GM21360 (cell line): Measurements from ENCODE around the gene COPS4.
"Not testable (repeated sequence)": the region's sequence is repeated elsewhere in the genome, so short reads cannot be mapped to it uniquely, and the experiment has no call there.

Experiments
- ATAC-seq: cut with Tn5 transposase; IDR thresholded peaks from one replicate; pipeline ENCODE4 v1.9.1; 2021; ENCODE audit warnings: mild to moderate bottlenecking, moderate library complexity; ENCODE audit not compliant: unreplicated experiment

The COPS4 gene

DNA sequence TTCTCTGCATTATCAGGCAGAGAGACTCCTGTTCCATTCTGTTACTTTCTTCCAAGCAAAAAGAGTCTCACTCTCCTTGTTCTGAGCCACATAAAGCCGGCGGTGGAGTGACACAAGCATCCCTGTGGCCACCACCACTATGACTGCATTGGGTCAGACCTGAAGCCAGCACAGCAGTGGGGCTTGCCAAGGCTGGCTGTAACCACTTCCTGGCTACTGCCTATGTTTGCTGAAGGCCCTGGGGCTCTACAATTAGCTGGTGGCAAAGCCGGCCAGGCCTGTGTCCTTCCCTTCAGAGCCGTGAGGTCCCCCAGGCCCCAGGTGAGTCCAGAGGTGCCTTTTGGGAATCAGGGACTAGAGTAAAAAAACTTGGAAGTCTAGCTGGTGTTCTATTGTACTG, 47.8 kb downstream of the COPS4 start:
- no peak for ATAC-seq

DNA sequence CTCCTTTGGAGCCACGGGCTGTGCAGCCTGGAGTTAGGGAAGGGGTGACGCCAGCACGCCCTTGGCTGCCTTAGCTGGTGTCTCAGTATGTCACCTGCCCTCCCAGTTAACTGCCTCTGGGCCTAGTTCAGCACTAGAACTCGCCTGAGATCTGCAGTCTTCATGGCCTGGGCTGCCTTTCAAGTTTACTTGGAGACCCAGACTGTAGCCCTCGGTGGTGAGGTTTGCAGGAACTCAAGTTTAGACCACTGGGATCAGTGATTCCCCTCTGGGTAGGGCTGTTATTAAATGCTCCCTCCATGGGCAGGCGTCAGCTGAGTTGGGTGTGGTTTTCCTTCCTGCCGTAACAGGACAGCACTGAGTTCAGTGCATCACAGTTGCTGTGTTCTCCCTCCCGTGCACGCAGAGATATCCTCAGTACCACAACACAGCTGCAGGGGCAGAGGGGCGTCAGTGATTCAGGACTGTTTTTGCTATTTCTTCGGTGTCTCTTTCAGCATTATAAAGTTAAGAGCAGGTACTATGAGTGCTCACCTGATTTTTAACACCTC, 49.0 kb downstream of the COPS4 start:
- ATAC-seq: no peak

DNA sequence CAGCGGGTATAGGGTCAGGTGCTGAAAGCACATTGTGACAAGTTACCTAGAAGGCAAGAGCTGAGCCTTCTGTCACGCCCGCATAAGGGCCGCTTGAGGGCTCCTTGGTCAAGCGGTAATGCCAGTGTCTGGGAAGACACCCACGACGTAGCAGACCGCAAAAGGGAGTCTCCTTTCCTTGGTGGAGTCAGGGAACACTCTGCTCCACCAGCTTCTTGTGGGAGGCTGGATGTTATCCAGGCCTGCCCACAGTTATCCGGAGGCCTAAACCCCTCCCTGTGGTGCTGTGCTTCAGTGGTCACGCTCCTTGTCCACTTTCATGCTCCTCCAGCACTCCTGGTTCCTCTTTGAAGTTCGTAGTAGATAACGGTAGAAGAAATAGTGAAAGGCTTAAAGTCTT, 50.0 kb downstream of the COPS4 start:
- ATAC-seq: not testable (repeated sequence)

DNA sequence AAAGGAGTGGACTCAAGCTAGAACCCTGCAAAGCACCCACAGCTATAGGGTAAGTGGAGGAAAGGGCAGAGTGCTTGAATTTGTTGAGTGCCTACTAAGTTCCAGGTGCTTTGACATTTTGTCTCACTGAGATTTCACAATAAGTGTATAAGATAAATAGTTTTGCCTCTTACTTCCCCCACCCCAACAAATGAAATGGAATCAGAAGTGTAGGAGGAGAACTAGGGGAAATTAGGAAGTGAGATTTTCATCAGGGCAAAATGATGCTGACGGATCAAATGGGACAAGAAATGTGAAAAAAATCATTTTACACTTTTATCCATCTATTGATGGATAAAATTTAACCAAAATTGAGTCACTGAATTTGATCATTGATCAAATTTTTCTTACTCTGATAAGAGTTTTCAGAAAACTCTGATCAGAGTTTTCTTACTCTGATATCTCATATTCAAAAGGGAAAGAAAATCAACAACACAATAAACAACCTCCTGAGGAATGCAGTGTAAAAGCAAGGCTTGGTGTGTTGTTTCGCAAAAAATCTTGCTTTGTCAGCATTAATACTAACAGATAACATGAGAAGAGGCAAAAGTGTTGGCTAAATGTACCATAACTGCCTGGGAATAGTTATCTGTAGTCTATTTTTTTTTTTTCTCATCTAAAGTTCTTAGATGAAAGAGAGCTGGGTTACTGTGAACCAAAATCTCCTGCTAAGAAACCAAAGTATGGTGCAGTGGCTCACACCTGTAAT, 54.6 kb downstream of the COPS4 start:
- no peak for ATAC-seq

DNA sequence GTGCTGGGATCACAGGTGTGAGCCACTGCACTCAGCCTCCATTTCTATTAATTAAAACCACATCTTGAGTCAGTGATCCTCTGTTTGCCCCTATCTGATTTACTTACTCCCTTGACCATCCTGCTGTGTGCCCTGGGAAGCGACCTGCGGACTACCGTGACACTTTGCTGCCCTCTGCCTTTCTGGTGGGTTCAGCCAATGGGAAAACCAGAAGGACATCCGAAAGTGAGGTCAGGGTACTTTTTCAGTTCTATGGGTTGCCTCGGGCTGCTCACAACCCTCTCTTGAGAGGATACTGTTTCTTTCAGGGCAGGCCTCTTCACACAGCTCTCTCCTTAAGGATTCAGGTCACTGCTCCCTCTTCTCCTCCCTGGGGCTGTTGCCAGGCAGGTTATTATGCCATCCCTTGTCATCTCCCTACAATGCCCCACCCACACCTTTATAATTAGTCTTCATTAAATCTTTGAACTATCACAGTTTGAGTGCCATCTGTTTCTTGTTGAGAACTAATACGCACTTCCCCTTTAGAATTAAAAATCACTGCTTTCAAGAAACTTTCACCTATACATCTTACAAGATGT, 58.2 kb downstream of the COPS4 start:
- ATAC-seq: no peak

DNA sequence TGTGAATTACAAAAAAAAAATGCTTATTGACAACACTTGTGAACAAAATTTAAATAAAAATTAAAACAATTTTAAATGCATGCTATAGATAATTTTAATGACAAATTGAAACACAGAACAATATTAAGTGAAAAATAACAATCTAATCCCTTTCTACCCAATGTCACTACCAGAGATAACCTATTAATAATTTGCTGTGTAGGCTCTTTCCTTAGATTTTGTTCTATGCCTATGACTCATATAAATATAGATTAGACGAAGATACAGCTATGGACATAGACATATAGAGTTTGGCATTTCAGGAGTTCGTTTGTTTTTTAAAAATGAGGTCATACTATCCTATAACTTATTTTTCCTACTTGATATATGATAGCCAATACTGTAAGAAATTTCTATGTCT, 61.4 kb downstream of the COPS4 start:
- no peak for ATAC-seq

DNA sequence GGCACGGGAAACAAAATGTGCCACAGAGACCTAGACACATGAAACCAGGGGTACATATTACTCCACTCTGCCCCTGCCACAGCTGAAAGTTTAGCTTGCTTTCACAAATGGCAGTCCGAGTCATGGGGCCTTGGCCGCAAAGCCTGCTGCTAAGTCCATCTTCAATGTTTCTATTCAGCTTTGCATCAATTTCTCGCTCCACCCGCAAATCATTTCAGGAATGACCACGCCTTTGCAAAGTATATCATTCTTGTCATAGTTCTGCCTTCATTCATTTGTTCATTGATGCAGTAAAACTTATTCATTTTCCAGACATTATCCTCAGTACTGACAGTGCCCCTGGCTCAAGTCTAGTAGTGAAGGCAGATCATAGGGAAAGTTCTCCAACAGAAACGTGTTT, 70.0 kb downstream of the COPS4 start:
- no peak for ATAC-seq

DNA sequence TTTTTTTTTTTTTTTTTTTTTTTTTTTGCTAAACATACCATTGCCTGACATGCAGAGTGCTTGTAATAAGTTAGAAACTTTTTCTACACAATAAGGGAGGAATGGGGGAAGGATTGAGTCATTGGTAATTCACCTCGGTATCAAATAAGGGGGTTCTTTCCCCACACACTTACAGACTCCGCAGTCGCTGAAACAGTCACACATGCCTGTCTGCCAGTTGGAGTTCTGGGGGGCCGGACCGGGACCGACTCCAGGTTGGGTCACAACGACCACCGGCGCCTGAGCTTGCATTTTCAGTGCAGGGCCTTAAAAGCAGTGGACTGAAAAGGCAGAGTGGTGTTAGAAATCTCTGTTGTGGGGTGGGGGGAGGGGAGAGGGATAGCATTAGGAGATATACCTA, 72.6 kb downstream of the COPS4 start:
- no peak for ATAC-seq

DNA sequence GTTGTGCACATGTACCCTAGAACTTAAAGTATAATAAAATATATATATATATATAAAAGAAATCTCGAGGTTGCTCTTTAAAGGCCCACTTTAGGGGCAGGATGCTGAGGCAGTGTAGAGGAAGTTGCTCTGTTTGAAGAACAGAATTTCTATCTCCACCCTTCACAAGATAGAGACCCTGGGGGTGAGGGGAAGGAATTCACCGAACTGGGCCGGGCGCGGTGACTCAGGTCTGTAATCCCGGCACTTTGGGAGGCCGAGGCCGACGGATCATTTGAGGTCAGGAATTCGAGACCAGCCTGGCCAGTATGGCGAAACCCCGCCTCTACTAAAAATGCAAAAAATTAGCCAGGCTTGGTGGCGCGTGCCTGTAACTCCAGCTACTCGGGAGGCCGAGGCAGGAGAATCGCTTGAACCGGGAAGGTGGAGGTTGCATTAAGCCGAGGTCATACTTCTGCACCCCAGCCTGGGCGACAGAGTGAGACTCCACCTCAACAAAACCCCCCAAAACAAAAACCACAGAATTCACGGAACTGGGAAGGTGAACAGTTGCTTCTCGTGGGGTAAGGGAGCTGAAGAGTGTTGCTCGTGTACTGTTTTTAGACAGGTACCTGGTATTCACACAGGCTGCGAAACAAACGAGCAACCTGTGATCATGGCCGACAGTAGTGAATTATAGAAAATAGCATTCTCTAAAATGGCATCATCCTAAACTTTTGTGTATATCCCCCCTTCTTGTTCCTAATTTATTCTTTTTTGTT, 73.3 kb downstream of the COPS4 start:
- no peak for ATAC-seq

DNA sequence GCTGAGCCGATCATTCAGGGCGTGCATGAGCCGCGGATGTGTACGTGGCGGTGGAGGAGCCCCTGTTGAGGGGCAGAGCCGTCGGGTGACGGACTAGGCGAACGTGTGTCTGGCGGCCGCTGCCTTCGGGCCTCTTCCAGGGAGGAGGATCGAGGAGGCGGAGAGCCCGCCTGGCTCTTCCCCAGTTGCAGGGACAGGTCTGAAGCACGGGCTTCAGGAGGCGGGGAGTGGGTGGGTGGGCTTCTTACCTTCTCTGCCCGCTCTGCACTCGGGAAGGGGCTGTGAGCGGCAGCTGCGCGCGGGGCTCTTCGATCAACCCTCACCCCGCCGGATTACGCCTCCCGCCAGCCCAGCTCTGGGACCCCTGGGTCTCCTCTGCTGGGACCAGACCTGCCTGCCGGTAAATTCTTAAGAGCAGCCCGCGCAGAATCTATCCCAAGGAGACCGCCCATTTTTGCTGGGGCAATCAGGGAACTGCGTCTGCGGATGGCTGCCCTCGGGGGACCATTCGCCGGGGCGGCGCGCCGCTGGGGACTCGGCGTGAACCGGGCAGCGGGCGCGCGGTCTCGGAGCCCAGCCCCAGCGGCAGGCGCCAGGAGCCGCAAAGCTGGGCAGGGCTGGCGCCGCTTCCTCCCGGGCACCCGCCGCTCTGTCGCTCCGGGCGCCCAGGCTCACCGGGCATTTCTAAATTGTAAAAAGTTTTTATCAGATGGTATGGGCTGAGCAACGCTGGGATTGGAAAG, 74.7 kb downstream of the COPS4 start:
- peak; percentile 19 for ATAC-seq

DNA sequence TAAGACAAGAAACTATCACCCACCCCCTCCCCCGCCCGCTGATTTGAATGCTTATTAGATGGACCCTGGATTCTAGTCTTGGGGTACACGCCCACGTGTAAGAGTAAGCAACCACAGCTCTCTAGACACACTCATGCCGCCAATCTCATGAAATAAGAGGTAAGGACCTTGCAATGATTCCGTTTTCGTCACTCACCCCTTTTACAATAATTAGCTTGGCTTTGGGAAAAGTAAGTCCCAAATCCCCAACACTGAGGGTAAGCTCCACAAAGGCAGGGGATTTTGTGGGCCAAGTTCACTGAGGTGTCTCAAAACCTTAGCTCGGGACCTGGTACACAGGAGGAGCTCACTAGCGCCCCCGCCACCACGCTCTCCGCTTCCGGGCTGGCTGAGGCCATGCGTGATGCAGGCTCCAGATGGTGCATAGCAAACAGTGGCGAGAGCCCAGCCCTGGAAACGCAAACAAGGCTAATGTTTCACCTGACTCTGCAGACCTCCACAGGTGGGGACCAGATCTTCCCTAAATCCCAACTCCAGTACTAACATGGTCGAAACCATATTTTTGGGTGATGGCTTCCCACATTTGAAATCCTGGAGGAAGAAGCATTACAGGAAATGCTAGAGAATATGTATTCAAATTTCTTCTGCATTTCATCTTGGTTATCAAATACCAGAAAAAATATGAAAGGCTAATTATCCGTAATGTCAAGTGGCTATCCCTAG, 75.4 kb downstream of the COPS4 start:
- peak; percentile 59 for ATAC-seq

DNA sequence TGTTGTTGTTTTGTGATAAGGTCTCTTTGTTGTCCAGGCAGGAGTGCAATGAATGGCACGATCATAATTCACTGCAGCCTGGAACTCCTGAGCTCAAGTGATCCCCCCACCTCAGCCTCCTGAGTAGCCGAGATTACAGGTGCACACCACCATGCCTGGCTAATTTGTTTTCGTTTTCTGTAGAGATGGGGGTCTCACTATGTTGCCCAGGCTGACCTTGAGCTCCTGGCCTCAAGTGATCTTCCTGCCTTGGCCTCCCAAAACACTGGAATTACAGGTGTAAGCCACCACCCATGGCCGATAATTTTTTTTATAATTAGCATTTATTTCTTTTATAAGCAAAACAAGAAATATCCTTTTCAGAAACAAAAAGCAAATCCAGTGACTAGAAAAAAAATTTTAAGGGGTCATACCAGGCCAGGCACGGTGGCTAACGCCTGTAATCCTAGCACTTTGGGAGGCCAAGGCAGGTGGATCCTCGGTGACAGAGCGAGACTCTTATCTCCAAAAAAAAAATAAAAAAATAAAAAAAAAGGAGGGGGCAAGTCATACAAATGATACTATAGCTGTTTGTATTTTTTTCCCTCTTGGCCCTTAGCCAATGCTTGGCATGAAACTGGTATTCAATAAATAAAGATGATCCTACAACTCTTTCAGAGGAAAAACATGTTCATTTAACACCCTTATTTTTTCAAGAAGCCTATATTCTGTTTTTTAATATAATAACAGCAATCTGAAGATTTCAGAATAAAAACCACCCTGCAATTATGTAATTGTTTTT, 76.2 kb downstream of the COPS4 start:
- ATAC-seq: no peak

DNA sequence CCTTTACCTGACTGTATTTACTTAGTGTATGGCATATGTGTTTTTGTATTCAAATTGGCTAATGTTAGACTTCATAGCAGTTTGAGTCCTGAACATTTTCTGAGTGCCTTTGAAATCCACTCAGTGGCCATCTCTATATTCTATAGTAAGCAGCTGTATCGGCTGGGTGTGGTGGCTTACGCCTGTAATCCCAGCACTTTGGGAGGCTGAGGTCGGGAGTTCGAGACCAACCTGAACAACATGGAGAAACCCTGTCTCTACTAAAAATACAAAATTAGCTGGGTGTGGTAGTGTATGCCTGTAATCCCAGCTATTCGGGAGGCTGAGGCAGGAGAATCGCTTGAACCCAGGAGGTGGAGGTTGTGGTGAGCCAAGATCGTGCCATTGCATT, 76.8 kb downstream of the COPS4 start:
- ATAC-seq: not testable (repeated sequence)

DNA sequence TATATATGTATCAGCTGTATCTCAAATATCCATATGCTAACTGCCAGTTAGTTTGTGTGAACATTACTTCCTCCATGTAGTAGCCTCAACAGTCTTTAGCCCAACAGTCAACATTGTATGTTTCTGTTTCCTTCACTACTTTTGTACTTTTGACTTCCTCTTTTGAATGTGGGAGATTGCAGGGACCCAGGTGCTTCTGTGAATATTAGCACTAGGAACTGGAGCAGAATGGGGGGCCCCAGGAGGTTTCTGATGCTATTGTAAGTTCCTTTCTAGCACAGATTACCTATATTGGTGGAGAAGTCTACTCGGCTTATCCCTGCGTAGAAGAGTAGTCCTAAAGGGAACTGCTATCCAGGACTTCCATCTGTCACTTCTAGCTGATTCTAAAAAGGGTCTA, 77.2 kb downstream of the COPS4 start:
- ATAC-seq: no peak

DNA sequence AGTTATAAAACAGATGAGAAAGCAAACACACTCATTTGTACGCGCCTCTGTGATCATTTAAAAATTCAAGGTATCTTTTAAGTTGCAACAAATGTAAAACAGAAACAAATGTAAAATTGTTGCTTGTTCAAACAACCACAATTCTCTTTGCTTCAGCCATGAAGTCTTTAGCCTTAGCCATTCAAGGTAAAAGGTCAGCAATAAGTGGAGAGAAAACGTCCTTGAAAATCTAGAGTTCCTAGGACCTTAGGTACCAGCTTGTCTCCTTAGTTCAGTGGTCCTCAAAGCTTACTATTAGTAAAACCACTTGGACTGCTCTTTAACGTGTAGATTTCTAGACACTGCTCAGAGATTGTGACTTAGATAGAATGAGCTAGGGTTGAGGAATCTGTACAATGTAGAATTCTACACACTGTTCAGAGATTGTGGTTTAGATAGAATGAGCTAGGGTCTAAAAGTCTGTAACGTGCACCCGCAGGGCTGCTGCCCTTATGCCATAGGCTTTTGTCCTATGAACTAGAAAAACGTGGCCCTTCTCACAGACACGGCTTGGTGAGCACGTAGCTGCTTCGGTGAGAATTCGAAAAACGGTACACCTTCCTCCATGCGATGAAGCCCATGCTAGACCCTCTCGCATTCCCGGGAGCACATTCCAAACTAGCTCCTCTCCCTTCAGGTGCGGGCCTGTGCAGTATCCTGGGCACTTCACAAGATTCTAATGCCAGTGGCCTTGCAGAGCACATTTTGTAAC, 77.9 kb downstream of the COPS4 start:
- no peak for ATAC-seq

DNA sequence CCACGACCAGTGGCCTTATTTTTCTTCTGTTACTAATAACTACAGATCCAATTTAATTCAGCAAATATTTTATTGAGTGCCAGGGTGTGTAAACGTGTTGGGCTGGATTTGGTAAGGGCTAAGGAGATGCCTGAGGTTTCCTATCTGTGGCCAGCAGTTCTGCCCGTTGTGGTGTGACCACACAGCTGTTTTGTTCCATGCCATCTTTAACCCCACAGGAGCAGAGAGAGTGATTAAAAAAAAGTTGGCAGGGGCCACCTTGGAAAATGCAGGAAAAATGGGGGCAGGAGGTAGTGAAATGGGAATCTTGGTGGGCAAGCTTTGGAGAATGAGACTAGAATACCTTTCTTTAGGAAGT, 78.4 kb downstream of the COPS4 start:
- ATAC-seq: no peak

DNA sequence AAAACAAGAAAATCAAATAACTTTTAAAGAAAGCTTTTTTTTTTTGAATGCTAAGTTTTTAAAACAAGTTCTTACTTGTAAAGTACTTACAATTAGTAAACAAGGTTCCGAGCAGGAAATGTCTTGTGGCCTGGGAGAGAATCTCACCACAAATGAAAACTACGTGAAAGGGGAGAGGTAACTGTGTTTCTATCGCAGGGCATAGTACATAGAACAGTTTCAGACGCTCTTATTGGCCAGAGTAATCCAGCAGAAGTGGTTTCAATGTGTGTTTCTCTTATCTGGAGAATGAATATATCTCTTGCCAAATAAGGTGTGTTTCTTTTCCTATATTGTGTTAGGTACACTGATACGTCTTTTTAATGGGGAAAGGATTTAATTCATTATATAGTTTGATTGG, 79.6 kb downstream of the COPS4 start, which contains the start of gene PLAC8:
TSS of gene PLAC8 (minus strand) at position 154 of the 400 bp plus-strand sequence. CDS start 6,808 bp downstream, outside the sequence.
- peak; percentile 40 for ATAC-seq

DNA sequence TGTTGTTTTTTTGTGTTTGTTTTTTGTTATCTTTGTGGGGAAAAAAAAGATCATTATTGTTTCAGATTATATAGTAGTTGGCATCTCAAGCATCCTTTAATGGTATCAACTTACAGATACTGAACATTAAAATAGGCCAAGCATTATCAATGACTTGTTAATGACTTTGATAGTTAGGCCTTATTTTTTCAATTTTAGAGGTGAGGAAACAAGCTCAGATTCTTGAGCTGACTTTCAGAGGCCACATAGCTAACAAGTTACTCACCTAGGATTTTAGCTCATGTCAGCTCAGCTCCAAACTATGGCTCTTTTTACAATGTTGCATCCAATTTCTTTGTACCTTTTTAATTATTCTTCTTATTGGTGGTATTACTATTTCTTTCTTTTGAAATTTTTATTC, 80.0 kb downstream of the COPS4 start:
- no peak for ATAC-seq
